GM21528 (cell line): ENCODE results near the gene GPER1.

Source experiments
- ATAC-seq: cut with Tn5 transposase; IDR thresholded peaks from one replicate; pipeline ENCODE4 v1.9.1; 2021; ENCODE audit warnings: mild to moderate bottlenecking, moderate library complexity; ENCODE audit not compliant: unreplicated experiment, low FRiP score

The GPER1 gene

GRCh38 chr7:1086588-1087464 is 1.1 kb upstream of the GPER1 start:
- ATAC-seq = no peak

GRCh38 chr7:1087465-1087814 is 473 bp upstream of the GPER1 start:
- no peak for ATAC-seq

GRCh38 chr7:1090236-1090635 is 2.3 kb downstream of the GPER1 start:
- ATAC-seq = no peak

- ATAC-seq = no peak
These were observed 3.1 kb downstream of the GPER1 start for GRCh38 chr7:1090686-1091643.

- ATAC-seq = no peak
These were observed 3.7 kb downstream of the GPER1 start for GRCh38 chr7:1091644-1092027.

- no peak for ATAC-seq
These were observed 4.3 kb downstream of the GPER1 start for GRCh38 chr7:1092161-1092632.

- no peak for ATAC-seq
These were observed 5.0 kb downstream of the GPER1 start for GRCh38 chr7:1092806-1093501.

GRCh38 chr7:1093502-1093843 is 5.6 kb downstream of the GPER1 start:
- no peak for ATAC-seq

GRCh38 chr7:1093916-1094508 is 6.1 kb downstream of the GPER1 start:
- no peak for ATAC-seq

- no peak for ATAC-seq
These were observed 7.0 kb downstream of the GPER1 start for GRCh38 chr7:1094870-1095269.

- no peak for ATAC-seq
These were observed 7.8 kb downstream of the GPER1 start for GRCh38 chr7:1095621-1096155.

- ATAC-seq = no peak
These were observed 8.5 kb downstream of the GPER1 start for GRCh38 chr7:1096156-1097119.

GRCh38 chr7:1097120-1097504 is 9.2 kb downstream of the GPER1 start:
- no peak for ATAC-seq

GRCh38 chr7:1098243-1099153 is 10.6 kb downstream of the GPER1 start:
- ATAC-seq = no peak

GRCh38 chr7:1099154-1099542 is 11.2 kb downstream of the GPER1 start:
- no peak for ATAC-seq

- ATAC-seq = no peak
These were observed 11.7 kb downstream of the GPER1 start for GRCh38 chr7:1099637-1100036.

GRCh38 chr7:1100386-1100785 is 12.5 kb downstream of the GPER1 start:
- no peak for ATAC-seq
